HFFc6 (cell line): ENCODE measurements around the gene EHBP1. TPM values are rescaled to one million over a fixed set of nuclear protein-coding genes. Genes with fewer than 3 reads are reported as not detected.

Experiments
- DNase-seq: peaks from one replicate; pipeline ENCODE4 v3.0.0-alpha.2; 2018
- H3K27ac Mint-ChIP-seq: 2 replicates; pipeline ENCODE4 v1.8.0; 2020; ENCODE audit warnings: mild to moderate bottlenecking, mixed read lengths
- H3K27me3 Mint-ChIP-seq: 2 replicates; pipeline ENCODE4 v1.8.0; 2021; ENCODE audit warnings: mild to moderate bottlenecking, moderate library complexity, mixed read lengths; ENCODE audit not compliant: insufficient read depth
- H3K36me3 Mint-ChIP-seq: 2 replicates; pipeline ENCODE4 v1.8.0; 2021; ENCODE audit warnings: low read depth, mixed read lengths
- H3K4me1 Mint-ChIP-seq: 2 replicates; pipeline ENCODE4 v1.8.0; 2020; ENCODE audit warnings: low read depth, mixed read lengths
- H3K4me3 Mint-ChIP-seq: 2 replicates; pipeline ENCODE4 v1.8.0; 2020; ENCODE audit warnings: mild to moderate bottlenecking, moderate library complexity, mixed read lengths
- H3K9me3 Mint-ChIP-seq: 2 replicates; pipeline ENCODE4 v1.8.0; 2020; ENCODE audit warnings: mild to moderate bottlenecking, mixed read lengths
- CTCF ChIP-seq: fragments of 200-600 bp; sonication (generic); IDR thresholded peaks from 2 replicates; pipeline ENCODE4 v1.5.0; 2021; ENCODE audit warnings: antibody characterized with exemption, mild to moderate bottlenecking
- total RNA-seq, 6 experiments: library from RNA; stranded (reverse); fragmentation: NEBNext Ultra II Directional; extraction: Animal tissue kit (Norgen Biotek cat#: 25700); gene quantifications; 2 replicates in 1 of 6; 3 replicates in 5 of 6; pipeline ENCODE4 v1.2.3, GENCODE V29; 2021

Gene EHBP1
- total RNA-seq, 6 experiments from 2014 or later: 72.7 to 87.3 (median 80.6) TPM

GRCh38 chr2:62974999-62975398 is 269.5 kb downstream of the EHBP1 start:
- Mint-ChIP-seq H3K4me1 (no peaks in the 10 kb centered on the region), H3K36me3 (peaks cover 20% of the 10 kb centered on the region), H3K9me3 (no peaks in the 10 kb centered on the region), H3K27me3 (no peaks in the 10 kb centered on the region), H3K27ac (no peak overlapping the region), H3K4me3 (no peak overlapping the region)
- no peak for TF ChIP-seq CTCF
- DNase-seq: no peak

- no peak for TF ChIP-seq CTCF
- Mint-ChIP-seq H3K36me3 (peaks cover under 1% of the 10 kb centered on the region), H3K27ac (no peak overlapping the region), H3K9me3 (no peaks in the 10 kb centered on the region), H3K4me1 (no peaks in the 10 kb centered on the region), H3K4me3 (no peak overlapping the region), H3K27me3 (no peaks in the 10 kb centered on the region)
- DNase-seq: no peak
These were observed 286.1 kb downstream of the EHBP1 start for GRCh38 chr2:62991605-62992004.

GRCh38 chr2:62992561-62992960 is 287.0 kb downstream of the EHBP1 start:
- Mint-ChIP-seq H3K4me1 (no peaks in the 10 kb centered on the region), H3K27me3 (no peaks in the 10 kb centered on the region), H3K27ac (no peak overlapping the region), H3K4me3 (no peak overlapping the region), H3K9me3 (no peaks in the 10 kb centered on the region), H3K36me3 (peaks cover 7% of the 10 kb centered on the region)
- DNase-seq: no peak
- TF ChIP-seq CTCF: no peak

- Mint-ChIP-seq H3K4me1 (peaks cover 11% of the 10 kb centered on the region), H3K27ac (no peak overlapping the region), H3K4me3 (no peak overlapping the region), H3K27me3 (no peaks in the 10 kb centered on the region), H3K36me3 (peaks cover 8% of the 10 kb centered on the region), H3K9me3 (no peaks in the 10 kb centered on the region)
- DNase-seq: no peak
- TF ChIP-seq CTCF: no peak
These were observed 288.7 kb downstream of the EHBP1 start for GRCh38 chr2:62994206-62994605.

GRCh38 chr2:62996534-62997186 is 291.1 kb downstream of the EHBP1 start:
- no peak for DNase-seq
- H3K27me3 Mint-ChIP-seq: 0 out of 2 replicates have a peak, but pooled peaks cover 2% of the 10 kb centered on the region
- no peaks in the 10 kb centered on the region for H3K9me3 Mint-ChIP-seq
- no peak overlapping the region for H3K4me3 Mint-ChIP-seq
- H3K36me3 Mint-ChIP-seq: peaks cover 23% of the 10 kb centered on the region
- H3K4me1 Mint-ChIP-seq: peaks cover 28% of the 10 kb centered on the region
- TF ChIP-seq CTCF: no peak
- H3K27ac Mint-ChIP-seq: no peak overlapping the region; the same call in 1 of the 2 replicates
